Immature natural killer cell (primary cell): ENCODE data around the gene ZRANB3. TPM values are rescaled to one million over a fixed set of nuclear protein-coding genes. Genes with fewer than 3 reads are reported as not detected.
"Not testable (repeated sequence)": the region's sequence is repeated elsewhere in the genome, so short reads cannot be mapped to it uniquely, and the experiment has no call there.

ENCODE experiments used
- DNase-seq, 3 donors: peaks; one replicate each; pipeline ENCODE4 v3.0.0; 2022; ENCODE audit warnings: mixed read lengths in 1 of 3
- H3K27ac Mint-ChIP-seq, 6 donors: one replicate each; pipeline ENCODE4 v1.8.0; 2020; ENCODE audit warnings: mixed read lengths in 6 of 6, mild to moderate bottlenecking in 5 of 6, inconsistent platforms in 4 of 6, moderate library complexity in 3 of 6
- H3K27me3 Mint-ChIP-seq, 3 donors: one replicate each; pipeline ENCODE4 v1.8.0; 2020 to 2021; ENCODE audit warnings: low read depth in 3 of 3, mild to moderate bottlenecking in 3 of 3, mixed read lengths in 3 of 3, moderate library complexity in 3 of 3, inconsistent platforms in 1 of 3
- H3K36me3 Mint-ChIP-seq, 3 donors: one replicate each; pipeline ENCODE4 v1.8.0; 2020; ENCODE audit warnings: mixed read lengths in 3 of 3, inconsistent platforms in 2 of 3, mild to moderate bottlenecking in 2 of 3
- H3K4me1 Mint-ChIP-seq, 2 donors: one replicate each; pipeline ENCODE4 v1.8.0; 2020; ENCODE audit warnings: inconsistent platforms in 2 of 2, mild to moderate bottlenecking in 2 of 2, mixed read lengths in 2 of 2, moderate library complexity in 1 of 2
- H3K4me3 Mint-ChIP-seq, 5 donors: one replicate each; pipeline ENCODE4 v1.8.0; 2020; ENCODE audit warnings: mild to moderate bottlenecking in 5 of 5, mixed read lengths in 5 of 5, inconsistent platforms in 3 of 5, moderate library complexity in 3 of 5
- H3K9me3 Mint-ChIP-seq, 6 donors: one replicate each; pipeline ENCODE4 v1.8.0; 2020; ENCODE audit warnings: mild to moderate bottlenecking in 6 of 6, mixed read lengths in 6 of 6, inconsistent platforms in 4 of 6, moderate library complexity in 3 of 6
- polyA plus RNA-seq, 3 donors: library from polyadenylated mRNA; unstranded; fragments of 300-500 nt; fragmentation: Illumina TruSeq; gene quantifications; one replicate each; pipeline ENCODE4 v1.2.3, GENCODE V29; 2021

The ZRANB3 gene
- polyA plus RNA-seq = 1 to 10 TPM; 5.5 to 6.3 (median 5.8) TPM

- DNase-seq = peak; percentile 93 to 94 (median 93)
- no peaks in the 10 kb centered on the region for H3K36me3 Mint-ChIP-seq
- peaks cover 0 to 1% (median 0%) of the 10 kb centered on the region in 3 donors for H3K27me3 Mint-ChIP-seq
- H3K4me1 Mint-ChIP-seq = peaks cover 11 to 18% of the 10 kb centered on the region in 2 donors
- peak within 1 kb of the TSS in 5 of 6 donors; percentile 49 to 84 (median 67) for H3K27ac Mint-ChIP-seq
- no peak within 1 kb of the TSS for H3K4me3 Mint-ChIP-seq
- no peaks in the 10 kb centered on the region for H3K9me3 Mint-ChIP-seq
Observed at GRCh38 chr2:135530313-135531230, at the start of gene ZRANB3. TSS of gene ZRANB3 (minus strand) at chr2:135531218.

GRCh38 chr2:135573620-135574019 is 42.6 kb upstream of the ZRANB3 start:
- no peak for DNase-seq
- Mint-ChIP-seq H3K9me3 (no peaks in the 10 kb centered on the region), H3K4me3 (no peak overlapping the region), H3K4me1 (peaks cover 0 to 6% of the 10 kb centered on the region in 2 donors), H3K27me3 (peaks cover 0 to 1% (median 0%) of the 10 kb centered on the region in 3 donors), H3K27ac (no peak overlapping the region), H3K36me3 (peaks cover 0 to 10% (median 5%) of the 10 kb centered on the region in 3 donors)

GRCh38 chr2:135570884-135571283 is 39.9 kb upstream of the ZRANB3 start:
- no peaks in the 10 kb centered on the region for H3K4me1 Mint-ChIP-seq
- peaks cover 0 to 10% (median 5%) of the 10 kb centered on the region in 3 donors for H3K36me3 Mint-ChIP-seq
- H3K27me3 Mint-ChIP-seq = peaks cover 0 to 1% (median 0%) of the 10 kb centered on the region in 3 donors
- no peak overlapping the region for H3K27ac Mint-ChIP-seq
- no peaks in the 10 kb centered on the region for H3K9me3 Mint-ChIP-seq
- DNase-seq = no peak
- no peak overlapping the region for H3K4me3 Mint-ChIP-seq

- DNase-seq = no peak
- Mint-ChIP-seq H3K27me3 (no peaks in the 10 kb centered on the region), H3K9me3 (no peaks in the 10 kb centered on the region), H3K4me1 (peaks cover 7 to 16% of the 10 kb centered on the region in 2 donors), H3K27ac (peak overlapping the region in 1 of 6 donors; percentile 51), H3K36me3 (peaks cover 0 to 8% (median 0%) of the 10 kb centered on the region in 3 donors), H3K4me3 (no peak overlapping the region)
Observed at GRCh38 chr2:135563793-135564192, 32.8 kb upstream of the ZRANB3 start.

GRCh38 chr2:135561925-135562324 is 30.9 kb upstream of the ZRANB3 start:
- peaks cover 0 to 8% (median 0%) of the 10 kb centered on the region in 3 donors for H3K36me3 Mint-ChIP-seq
- peaks cover 7 to 22% of the 10 kb centered on the region in 2 donors for H3K4me1 Mint-ChIP-seq
- no peak overlapping the region for H3K27ac Mint-ChIP-seq
- DNase-seq = no peak
- H3K27me3 Mint-ChIP-seq = no peaks in the 10 kb centered on the region
- no peak overlapping the region for H3K4me3 Mint-ChIP-seq
- no peaks in the 10 kb centered on the region for H3K9me3 Mint-ChIP-seq

GRCh38 chr2:135557530-135557929 is 26.5 kb upstream of the ZRANB3 start:
- DNase-seq = no peak
- Mint-ChIP-seq H3K9me3 (no peaks in the 10 kb centered on the region), H3K4me1 (peaks cover 9 to 25% of the 10 kb centered on the region in 2 donors), H3K4me3 (no peak overlapping the region), H3K27me3 (peaks cover 0 to 5% (median 3%) of the 10 kb centered on the region in 3 donors), H3K36me3 (peaks cover 0 to 5% (median 2%) of the 10 kb centered on the region in 3 donors), H3K27ac (no peak overlapping the region)

GRCh38 chr2:135555311-135555710 is 24.3 kb upstream of the ZRANB3 start:
- Mint-ChIP-seq H3K27ac (no peak overlapping the region), H3K27me3 (peaks cover 0 to 5% (median 3%) of the 10 kb centered on the region in 3 donors), H3K4me1 (peaks cover 8 to 32% of the 10 kb centered on the region in 2 donors), H3K9me3 (no peaks in the 10 kb centered on the region), H3K36me3 (peaks cover 0 to 5% (median 2%) of the 10 kb centered on the region in 3 donors), H3K4me3 (no peak overlapping the region)
- DNase-seq = no peak

- peaks cover 6 to 31% of the 10 kb centered on the region in 2 donors for H3K4me1 Mint-ChIP-seq
- H3K27me3 Mint-ChIP-seq = peaks cover 0 to 5% (median 3%) of the 10 kb centered on the region in 3 donors
- no peak for DNase-seq
- no peak overlapping the region for H3K27ac Mint-ChIP-seq
- H3K36me3 Mint-ChIP-seq = peaks cover 0 to 5% (median 2%) of the 10 kb centered on the region in 3 donors
- H3K9me3 Mint-ChIP-seq = no peaks in the 10 kb centered on the region
- H3K4me3 Mint-ChIP-seq = no peak overlapping the region
Observed at GRCh38 chr2:135552887-135553286, 21.9 kb upstream of the ZRANB3 start.

GRCh38 chr2:135551356-135551755 is 20.3 kb upstream of the ZRANB3 start:
- no peak for DNase-seq
- H3K36me3 Mint-ChIP-seq = peaks cover 0 to 5% (median 2%) of the 10 kb centered on the region in 3 donors
- peaks cover 0 to 5% (median 3%) of the 10 kb centered on the region in 3 donors for H3K27me3 Mint-ChIP-seq
- H3K9me3 Mint-ChIP-seq = no peaks in the 10 kb centered on the region
- H3K4me3 Mint-ChIP-seq = no peak overlapping the region
- no peak overlapping the region for H3K27ac Mint-ChIP-seq
- H3K4me1 Mint-ChIP-seq = peaks cover 6 to 31% of the 10 kb centered on the region in 2 donors

- Mint-ChIP-seq H3K36me3 (no peaks in the 10 kb centered on the region), H3K4me3 (no peak overlapping the region), H3K4me1 (peaks cover 2 to 39% of the 10 kb centered on the region in 2 donors), H3K27ac (peak overlapping the region in 1 of 6 donors; percentile 82), H3K9me3 (no peaks in the 10 kb centered on the region), H3K27me3 (no peaks in the 10 kb centered on the region)
- no peak for DNase-seq
Observed at GRCh38 chr2:135547311-135547710, 16.3 kb upstream of the ZRANB3 start.

- no peaks in the 10 kb centered on the region for H3K36me3 Mint-ChIP-seq
- no peaks in the 10 kb centered on the region for H3K9me3 Mint-ChIP-seq
- no peak for DNase-seq
- H3K27ac Mint-ChIP-seq = no peak overlapping the region
- peaks cover 2 to 41% of the 10 kb centered on the region in 2 donors for H3K4me1 Mint-ChIP-seq
- no peak overlapping the region for H3K4me3 Mint-ChIP-seq
- no peaks in the 10 kb centered on the region for H3K27me3 Mint-ChIP-seq
Observed at GRCh38 chr2:135546436-135546835, 15.4 kb upstream of the ZRANB3 start.

- not testable (repeated sequence) for H3K36me3 Mint-ChIP-seq, DNase-seq, H3K4me3 Mint-ChIP-seq, H3K27ac Mint-ChIP-seq, H3K27me3 Mint-ChIP-seq, H3K9me3 Mint-ChIP-seq
- peaks cover 11 to 23% of the 10 kb centered on the region in 2 donors for H3K4me1 Mint-ChIP-seq
Observed at GRCh38 chr2:135533545-135533944, 2.5 kb upstream of the ZRANB3 start.

- H3K4me3 Mint-ChIP-seq = no peak overlapping the region
- DNase-seq = no peak
- peaks cover 11 to 23% of the 10 kb centered on the region in 2 donors for H3K4me1 Mint-ChIP-seq
- H3K27ac Mint-ChIP-seq = peak overlapping the region in 1 of 6 donors; percentile 26
- no peaks in the 10 kb centered on the region for H3K9me3 Mint-ChIP-seq
- H3K27me3 Mint-ChIP-seq = peaks cover 0 to 1% (median 0%) of the 10 kb centered on the region in 3 donors
- H3K36me3 Mint-ChIP-seq = no peaks in the 10 kb centered on the region
Observed at GRCh38 chr2:135532581-135532980, 1.6 kb upstream of the ZRANB3 start.
